Spleen (tissue), 7 donors: ENCODE results near the gene RMC1.
A peak's percentile ranks its signal among the peaks of the same experiment; 100 is the strongest.

Experiments used
- CTCF ChIP-seq, 11 experiments: fragments of 200-600 bp in 7 of 11; fragments of 450-650 bp in 4 of 11; sonication (generic) in 4 of 11; IDR thresholded peaks in 8 of 11; conservative IDR thresholded peaks in 3 of 11; 1 replicate in 7 of 11; 2 replicates in 4 of 11; pipeline versions ENCODE4 v1.4.0 to v1.8.0; 2016 to 2021; ENCODE audit warnings: antibody characterized with exemption in 11 of 11, inconsistent platforms in 4 of 11, mild to moderate bottlenecking in 1 of 11
- POLR2AphosphoS5 ChIP-seq, 3 donors: sonication (generic); formaldehyde crosslinking; IDR thresholded peaks; one replicate each; pipeline ENCODE4 v1.5.1; 2017; ENCODE audit warnings: antibody characterized with exemption in 3 of 3
- donor health status: DM: no; HTN: no; CAD: no; lungs with moderate emphysema.
- donor health status: DM: no; HTN: no; CAD: no.
- donor health status: DM: no; HTN: no; CAD: no.

- TF ChIP-seq CTCF (IDR thresholded peaks at IDR 0.05 in 8 of 11, conservative IDR thresholded peaks at IDR 0.05 in 3 of 11) (no peak), POLR2AphosphoS5 (IDR thresholded peaks at IDR 0.05) (peak in 1 of 3 donors; percentile 22)
These were observed 28.6 kb downstream of the RMC1 start for GRCh38 chr18:23531912-23532311.
